HG03108 (cell line): Measurements from ENCODE around the gene EMILIN1.
A peak's percentile ranks its signal among the peaks of the same experiment; 100 is the strongest.
"Not testable (repeated sequence)": the region's sequence is repeated elsewhere in the genome, so short reads cannot be mapped to it uniquely, and the experiment has no call there.

Source experiments
- ATAC-seq: cut with Tn5 transposase; IDR thresholded peaks from one replicate; pipeline ENCODE4 v1.9.1; 2021; ENCODE audit warnings: moderate library complexity; ENCODE audit not compliant: unreplicated experiment

Gene EMILIN1

DNA sequence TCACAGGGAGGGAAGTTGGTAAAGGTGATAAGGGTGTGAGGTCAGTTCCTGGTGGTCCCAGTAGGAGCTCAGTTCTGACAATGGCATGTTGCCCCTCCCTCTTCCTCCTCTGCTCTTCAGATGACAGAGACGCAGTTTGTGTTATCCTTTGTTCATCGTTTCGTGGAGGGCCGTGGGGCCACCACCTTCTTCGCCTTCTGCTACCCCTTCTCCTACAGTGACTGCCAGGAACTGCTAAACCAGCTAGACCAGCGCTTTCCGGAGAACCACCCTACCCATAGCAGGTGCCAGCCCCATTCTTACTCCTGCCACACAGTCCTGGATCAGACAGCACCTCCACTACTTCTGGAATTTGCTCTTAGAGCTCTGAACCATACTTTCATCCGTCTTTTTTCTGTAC lies 24.6 kb upstream of the EMILIN1 start:
- no peak for ATAC-seq

DNA sequence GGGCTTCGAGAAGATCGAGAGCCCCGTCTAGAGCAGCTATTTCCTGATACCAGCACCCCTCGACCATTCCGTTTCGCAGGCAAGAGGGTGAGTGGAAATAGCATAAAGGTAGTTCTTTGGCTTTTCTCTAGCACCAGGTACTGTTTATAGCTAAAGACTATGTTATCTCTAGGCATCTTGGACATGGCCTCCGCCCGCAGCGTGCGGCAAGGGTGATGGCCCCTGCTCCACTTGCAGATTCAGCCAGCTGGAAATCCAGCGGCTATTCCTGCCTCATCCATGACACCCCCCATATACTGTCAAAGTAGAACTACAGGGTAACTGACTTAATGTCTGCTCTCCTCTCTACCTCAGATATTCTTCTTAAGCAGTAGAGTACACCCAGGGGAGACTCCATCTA lies 23.7 kb upstream of the EMILIN1 start:
- ATAC-seq: no peak

DNA sequence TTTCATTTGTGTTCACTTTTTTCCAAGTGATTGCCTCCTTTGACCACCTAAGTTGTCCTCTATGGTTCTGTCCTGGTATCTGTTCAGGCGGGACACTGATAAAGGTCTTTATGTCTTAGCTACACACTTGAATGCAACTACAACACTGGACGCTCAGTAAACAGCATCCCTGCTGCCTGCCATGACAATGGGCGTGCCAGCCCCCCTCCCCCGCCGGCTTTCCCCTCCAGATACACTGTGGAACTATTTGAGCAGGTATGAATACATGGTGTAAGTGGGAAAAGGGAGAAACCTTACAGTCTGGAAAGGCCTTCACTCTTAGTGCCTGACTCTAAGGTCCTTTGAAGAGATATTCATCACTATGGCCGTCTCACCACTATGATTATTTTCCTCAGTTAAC lies 21.2 kb upstream of the EMILIN1 start:
- ATAC-seq: no peak

- no peak for ATAC-seq
Observed at GRCh38 chr2:27058210-27058609, 20.2 kb upstream of the EMILIN1 start.

GRCh38 chr2:27059141-27059820 lies 19.1 kb upstream of the EMILIN1 start:
- ATAC-seq: no peak

- no peak for ATAC-seq
Observed at GRCh38 chr2:27060323-27060722, 18.1 kb upstream of the EMILIN1 start.

DNA sequence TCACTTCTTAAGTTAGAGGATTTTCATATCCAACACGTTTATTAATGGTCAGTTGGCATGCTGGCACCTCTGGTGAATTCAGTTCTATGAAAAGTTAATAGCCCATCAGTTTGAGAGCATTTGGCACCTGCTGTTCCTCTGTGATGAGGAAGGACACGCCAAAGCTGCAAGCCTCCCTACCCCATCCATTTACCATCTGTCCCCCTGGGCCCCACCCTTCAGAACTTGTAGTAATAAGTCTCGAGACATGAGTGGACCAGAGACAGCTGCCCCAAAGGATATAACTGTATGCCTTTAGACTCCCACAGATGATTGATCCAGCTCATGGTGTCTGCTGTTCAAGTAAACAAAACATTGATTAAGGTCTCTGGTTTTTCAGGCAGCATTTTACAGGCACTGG lies 13.3 kb upstream of the EMILIN1 start:
- ATAC-seq: no peak

DNA sequence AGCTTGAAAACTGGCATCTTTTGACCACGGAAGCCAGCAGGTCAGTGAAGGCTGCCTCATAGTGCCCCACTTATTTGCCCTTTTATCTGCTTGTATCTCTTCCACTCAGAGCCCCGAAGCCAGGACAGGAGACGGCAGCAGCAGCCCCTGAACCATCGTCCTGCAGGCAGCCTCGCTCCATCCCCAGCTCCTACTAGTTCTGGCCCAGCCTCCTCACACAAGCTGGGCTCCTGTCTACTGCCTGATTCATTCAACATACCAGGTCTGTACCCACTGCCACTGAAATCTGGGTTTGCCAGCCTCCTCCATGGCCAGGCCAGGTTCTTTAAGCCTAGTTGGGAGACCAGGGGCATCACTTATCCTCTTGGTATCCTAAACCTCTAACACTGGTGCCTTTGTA lies 11.0 kb upstream of the EMILIN1 start:
- ATAC-seq: no peak

GRCh38 chr2:27069436-27069835 lies 9.0 kb upstream of the EMILIN1 start:
- ATAC-seq: no peak

- no peak for ATAC-seq
Observed at GRCh38 chr2:27069961-27070618, 8.3 kb upstream of the EMILIN1 start.

- peak; percentile 5 for ATAC-seq
Observed at GRCh38 chr2:27070653-27071276, 7.7 kb upstream of the EMILIN1 start.

- ATAC-seq: peak; percentile 84
Observed at GRCh38 chr2:27071277-27071989, 7.0 kb upstream of the EMILIN1 start, which contains the start of gene OST4. TSS of gene OST4 (minus strand) at chr2:27071654.

GRCh38 chr2:27071990-27072830 lies 6.2 kb upstream of the EMILIN1 start:
- ATAC-seq: no peak

DNA sequence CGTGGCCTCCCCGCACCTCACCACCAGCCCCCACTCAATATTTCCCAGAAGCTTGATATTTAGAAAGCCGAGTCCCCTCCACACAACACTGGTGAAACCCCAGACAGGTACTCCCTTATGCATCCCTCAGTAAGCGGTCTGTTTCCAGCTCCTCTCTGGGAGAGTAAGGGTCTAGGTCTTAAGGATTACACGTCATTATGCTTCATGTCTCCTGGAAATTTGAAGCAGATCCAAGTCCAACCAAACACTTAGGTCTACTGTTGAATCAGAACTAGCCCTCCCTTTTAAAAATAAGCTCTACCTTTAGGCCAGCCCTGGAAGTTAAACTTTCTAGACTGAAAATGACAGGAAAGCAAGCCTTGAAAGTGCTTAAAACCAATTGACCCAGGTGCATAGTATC lies 5.5 kb upstream of the EMILIN1 start:
- no peak for ATAC-seq

DNA sequence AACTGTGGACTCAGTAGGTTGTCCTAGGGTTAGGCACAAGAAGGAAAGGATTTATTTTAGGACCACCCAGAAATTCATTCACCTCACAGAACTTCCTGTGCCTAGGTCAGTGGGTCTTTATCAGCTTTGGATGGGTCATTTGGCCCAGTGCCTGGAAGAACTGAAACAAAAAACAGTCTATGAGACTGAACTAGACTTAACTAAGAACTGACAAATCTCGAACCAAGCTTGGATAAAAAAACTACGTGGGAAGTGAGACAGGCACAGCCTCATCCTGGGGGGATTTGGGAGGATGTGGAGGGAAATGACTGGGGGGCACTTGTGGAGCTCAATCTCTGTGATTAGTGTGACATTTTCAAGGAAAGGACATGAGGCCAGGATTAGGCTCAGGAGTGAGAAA lies 4.6 kb upstream of the EMILIN1 start:
- ATAC-seq: no peak

- ATAC-seq: no peak
Observed at GRCh38 chr2:27074738-27075565, 3.5 kb upstream of the EMILIN1 start.

GRCh38 chr2:27075566-27075871 lies 2.9 kb upstream of the EMILIN1 start:
- not testable (repeated sequence) for ATAC-seq

- ATAC-seq: no peak
Observed at GRCh38 chr2:27076323-27076722, 2.1 kb upstream of the EMILIN1 start.

GRCh38 chr2:27077231-27077630 lies 1.2 kb upstream of the EMILIN1 start:
- ATAC-seq: no peak
